Measurements from ENCODE around the gene ANTXRL.
"Not testable (repeated sequence)": the region's sequence is repeated elsewhere in the genome, so short reads cannot be mapped to it uniquely, and the experiment has no call there.

ANTXRL gene

GRCh38 chr10:46310143-46310514 lies 23.3 kb downstream of the ANTXRL start:
- FAIRE-seq: no peak

GRCh38 chr10:46310851-46311250 lies 24.1 kb downstream of the ANTXRL start:
- no peak for FAIRE-seq

GRCh38 chr10:46311501-46311951 lies 24.7 kb downstream of the ANTXRL start:
- FAIRE-seq: no peak

GRCh38 chr10:46311961-46312431 lies 25.2 kb downstream of the ANTXRL start:
- not testable (repeated sequence) for FAIRE-seq

- FAIRE-seq: no peak
Observed at GRCh38 chr10:46312953-46313352, 26.2 kb downstream of the ANTXRL start.

- FAIRE-seq: no peak
Observed at GRCh38 chr10:46314071-46314470, 27.3 kb downstream of the ANTXRL start.

- FAIRE-seq: not testable (repeated sequence)
Observed at GRCh38 chr10:46315071-46315860, 28.5 kb downstream of the ANTXRL start.

- no peak for FAIRE-seq
Observed at GRCh38 chr10:46317370-46317769, 30.6 kb downstream of the ANTXRL start.

- FAIRE-seq: no peak
Observed at GRCh38 chr10:46317889-46318288, 31.1 kb downstream of the ANTXRL start.

GRCh38 chr10:46318799-46319198 lies 32.0 kb downstream of the ANTXRL start:
- FAIRE-seq: no peak

- no peak for FAIRE-seq
Observed at GRCh38 chr10:46319389-46319788, 32.6 kb downstream of the ANTXRL start.

- no peak for FAIRE-seq
Observed at GRCh38 chr10:46321770-46322169, 35.0 kb downstream of the ANTXRL start.

GRCh38 chr10:46323176-46323575 lies 36.4 kb downstream of the ANTXRL start:
- no peak for FAIRE-seq

- no peak for FAIRE-seq
Observed at GRCh38 chr10:46325021-46325420, 38.2 kb downstream of the ANTXRL start.

- FAIRE-seq: no peak
Observed at GRCh38 chr10:46326066-46326465, 39.3 kb downstream of the ANTXRL start.

GRCh38 chr10:46326971-46327370 lies 40.2 kb downstream of the ANTXRL start:
- no peak for FAIRE-seq

GRCh38 chr10:46327685-46328084 lies 40.9 kb downstream of the ANTXRL start:
- no peak for FAIRE-seq

GRCh38 chr10:46328853-46329689 lies 42.3 kb downstream of the ANTXRL start:
- FAIRE-seq: no peak

GRCh38 chr10:46329690-46330016 lies 42.9 kb downstream of the ANTXRL start:
- no peak for FAIRE-seq

- no peak for FAIRE-seq
Observed at GRCh38 chr10:46330894-46331293, 44.1 kb downstream of the ANTXRL start.

GRCh38 chr10:46365484-46365883 lies 78.7 kb downstream of the ANTXRL start:
- FAIRE-seq: not testable (repeated sequence)

- FAIRE-seq: not testable (repeated sequence)
Observed at GRCh38 chr10:46367209-46367608, 80.4 kb downstream of the ANTXRL start.

- not testable (repeated sequence) for FAIRE-seq
Observed at GRCh38 chr10:46367666-46368240, 81.0 kb downstream of the ANTXRL start.

Data from colon (tissue), 2 donors.